HG02970 (cell line): Measurements from ENCODE around the gene CAMSAP2.

Experiments
- ATAC-seq: cut with Tn5 transposase; IDR thresholded peaks from one replicate; pipeline ENCODE4 v1.9.1; 2021; ENCODE audit warnings: mild to moderate bottlenecking, moderate library complexity, moderate number of reproducible peaks; ENCODE audit not compliant: unreplicated experiment, low FRiP score

Gene CAMSAP2

DNA sequence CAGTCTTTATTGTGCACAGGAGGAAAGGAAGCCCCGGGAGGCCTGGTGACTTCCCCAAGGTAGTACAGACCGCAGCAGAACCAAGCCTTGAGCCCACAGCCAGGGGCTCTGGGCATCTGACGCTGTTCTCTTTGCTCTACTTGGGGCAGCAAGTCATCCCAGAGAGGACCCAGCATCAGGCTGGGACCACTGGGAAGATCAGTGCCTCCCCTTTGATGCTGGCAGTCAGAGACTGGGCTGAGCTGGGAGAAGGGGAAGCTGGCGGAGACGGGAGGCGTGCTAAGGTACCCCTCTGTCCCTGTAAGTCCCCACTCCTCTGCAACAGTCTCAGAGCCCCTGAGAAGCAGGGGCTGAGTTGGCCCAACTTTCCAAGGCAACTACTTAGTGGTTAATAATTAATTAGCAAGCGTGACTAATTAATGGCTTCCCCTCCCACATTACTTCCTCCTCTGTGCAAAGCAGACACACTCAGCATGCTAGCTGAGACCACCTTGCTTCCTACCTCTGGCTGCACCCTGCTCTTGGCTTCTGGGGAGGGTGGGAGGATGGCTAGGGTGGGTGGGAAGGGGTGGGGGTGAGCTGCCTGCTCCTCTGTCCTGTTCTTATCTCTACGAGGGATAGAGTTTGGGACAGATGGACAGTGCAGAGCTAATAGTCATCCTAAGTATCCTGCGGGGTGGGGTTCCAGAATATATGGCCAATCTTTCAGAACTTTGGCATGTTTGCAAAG lies 157.3 kb downstream of the CAMSAP2 start:
- ATAC-seq, result no peak

DNA sequence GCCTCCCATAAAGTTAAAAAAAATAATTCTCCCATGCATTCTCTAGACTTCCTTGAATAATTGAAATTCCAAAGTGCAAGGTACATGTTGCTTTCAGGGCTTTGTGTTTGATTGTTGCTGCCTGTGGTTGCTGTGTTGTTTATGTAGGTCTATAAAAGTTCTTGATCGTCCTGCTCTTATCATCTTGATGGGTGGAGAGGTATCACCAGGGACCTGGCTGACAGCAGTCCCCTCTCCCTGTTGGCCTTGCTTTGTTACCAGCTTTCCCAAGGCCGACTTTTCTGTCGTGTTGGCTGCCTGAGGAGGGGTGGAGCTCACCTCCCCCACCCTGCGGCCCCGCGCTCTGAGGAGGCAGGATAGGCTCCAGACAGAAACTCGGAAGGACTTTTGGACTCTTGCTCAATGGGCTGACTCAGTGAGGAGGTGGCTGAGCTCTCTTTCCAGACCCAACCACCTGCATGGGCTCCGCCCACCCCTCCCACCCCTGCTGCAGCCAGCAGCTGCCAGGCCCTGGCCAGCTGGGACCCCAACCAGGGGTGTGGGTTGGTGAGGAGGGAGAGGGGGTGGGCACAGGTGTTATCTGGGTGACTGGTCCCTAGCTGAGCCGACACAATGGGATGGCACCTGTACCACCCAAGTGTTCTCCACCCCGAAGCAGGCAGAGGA lies 158.0 kb downstream of the CAMSAP2 start:
- ATAC-seq, result no peak

DNA sequence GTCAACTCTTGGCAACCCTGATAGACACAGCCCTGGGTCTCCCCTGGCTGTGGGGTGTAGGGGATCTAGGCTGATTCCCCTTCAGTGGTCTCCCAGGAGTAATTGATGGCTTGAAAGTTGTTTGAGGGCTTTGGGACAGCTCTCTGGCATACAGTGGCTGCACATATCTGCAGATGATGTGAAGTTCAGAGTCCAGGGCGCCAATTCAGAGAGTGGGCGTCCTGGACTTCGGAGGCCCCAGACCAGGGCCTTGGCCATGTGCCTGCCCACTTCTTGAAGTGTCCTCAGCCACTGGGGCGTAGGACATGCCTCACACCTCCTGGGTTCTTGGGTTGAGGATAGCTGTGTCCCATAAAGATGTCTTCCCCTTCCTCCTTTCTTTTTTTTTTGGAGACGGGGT lies 158.6 kb downstream of the CAMSAP2 start:
- ATAC-seq, result no peak

DNA sequence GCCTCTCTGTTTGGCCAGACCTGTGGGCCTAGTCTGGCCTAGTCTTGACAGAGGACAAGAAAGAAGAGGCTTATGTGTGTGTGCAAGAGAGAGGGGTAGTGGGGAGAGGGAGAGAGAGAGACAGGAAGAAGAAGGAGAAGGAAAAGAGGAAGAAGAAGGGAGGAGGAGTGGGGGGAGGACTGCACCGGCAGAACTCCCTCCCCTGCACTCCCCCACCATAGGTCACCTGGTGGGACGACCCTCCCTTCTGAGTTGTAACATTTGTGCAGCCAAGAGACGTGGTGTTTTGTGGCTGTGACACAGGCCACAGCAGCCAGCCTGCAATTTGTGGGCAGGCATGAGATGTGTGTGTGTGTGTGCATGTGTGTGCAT lies 160.3 kb downstream of the CAMSAP2 start:
- ATAC-seq, result no peak

- no peak for ATAC-seq
Measured at GRCh38 chr1:200899451-200899915, 160.8 kb downstream of the CAMSAP2 start.

DNA sequence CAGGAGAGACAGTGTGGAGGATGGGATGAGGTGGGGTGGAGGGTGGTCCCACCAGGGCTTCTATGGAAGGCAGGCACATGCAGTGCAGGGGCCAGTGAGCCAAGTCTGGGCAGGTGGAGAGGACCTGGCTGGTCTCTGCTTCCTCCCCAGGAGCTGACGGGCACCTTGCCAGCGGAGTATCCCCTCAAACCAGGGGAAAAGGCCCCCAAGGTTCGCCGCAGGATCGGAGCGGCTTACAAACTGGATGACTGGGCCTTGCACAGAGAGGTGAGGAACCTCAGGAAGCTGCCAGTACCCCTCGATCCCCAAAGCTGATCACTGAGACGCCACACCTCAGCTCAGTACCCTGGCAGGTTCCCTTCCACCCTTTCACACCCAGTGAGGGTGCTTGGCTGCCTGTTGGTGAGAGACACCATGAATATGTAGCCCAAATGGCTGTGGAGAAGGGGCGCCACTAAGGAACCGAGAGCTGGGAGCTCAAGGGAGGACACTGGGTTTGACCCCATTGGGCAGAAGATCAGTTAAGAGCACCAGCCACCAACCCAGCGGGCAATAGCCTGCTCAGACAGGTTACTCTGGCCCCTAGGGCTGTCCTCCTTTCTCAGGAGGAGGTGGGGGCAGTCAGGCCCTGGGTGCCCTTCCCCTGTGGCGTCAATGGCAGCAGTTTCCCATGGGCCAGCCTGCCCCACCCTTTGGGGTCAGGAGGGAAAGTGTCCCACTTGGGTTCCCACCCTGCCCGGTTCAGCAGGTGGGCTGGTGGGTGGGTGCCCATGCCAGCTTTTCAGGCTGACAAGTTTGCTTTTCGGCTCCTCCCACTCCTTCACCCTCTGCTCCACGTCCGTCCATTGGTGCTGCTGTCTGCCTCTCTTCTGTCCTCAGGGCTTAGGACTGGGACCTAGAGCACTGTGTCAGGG lies 161.5 kb downstream of the CAMSAP2 start:
- ATAC-seq, result no peak

GRCh38 chr1:200900877-200901276 lies 162.2 kb downstream of the CAMSAP2 start:
- no peak for ATAC-seq

DNA sequence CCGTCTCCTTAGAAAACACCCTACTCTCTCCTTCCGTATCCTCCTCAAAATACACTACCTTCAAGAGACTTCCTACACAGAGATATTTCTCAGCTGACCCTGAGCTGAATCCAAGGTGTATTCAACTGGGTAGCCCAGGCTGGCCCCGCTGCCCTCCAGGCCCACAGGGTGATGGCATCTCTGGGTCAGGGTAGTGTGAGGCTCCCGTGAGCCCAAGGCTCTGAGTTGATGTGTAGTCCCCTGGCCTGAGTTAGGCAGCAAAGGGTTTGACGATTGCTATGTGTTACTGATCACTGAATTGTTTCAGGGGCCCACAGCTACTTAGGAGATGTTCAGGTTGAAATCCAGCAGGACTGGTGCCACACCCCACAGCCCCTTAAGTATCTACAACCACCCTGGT lies 162.7 kb downstream of the CAMSAP2 start:
- ATAC-seq, result no peak

- ATAC-seq, result no peak
Measured at GRCh38 chr1:200901796-200902444, 163.2 kb downstream of the CAMSAP2 start.

DNA sequence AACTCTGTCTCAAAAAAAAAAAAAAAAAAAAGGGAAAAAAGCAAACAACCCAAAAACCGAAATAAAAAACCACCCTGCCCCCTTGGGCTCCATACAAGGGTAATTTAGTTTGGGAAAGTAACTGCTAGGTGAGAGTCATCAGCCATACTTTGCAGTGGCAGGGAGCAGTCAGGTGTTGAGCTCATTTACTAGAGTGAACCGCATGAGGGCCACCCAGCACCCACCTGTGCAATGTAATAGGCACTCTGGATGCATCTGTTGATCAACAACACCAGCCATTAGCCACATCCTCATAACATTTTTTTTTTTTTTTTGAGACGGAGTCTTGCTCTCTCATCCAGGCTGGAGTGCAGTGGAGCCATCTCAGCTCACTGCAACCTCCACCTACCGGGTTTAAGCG lies 165.1 kb downstream of the CAMSAP2 start:
- no peak for ATAC-seq

GRCh38 chr1:200904772-200905171 lies 166.1 kb downstream of the CAMSAP2 start:
- ATAC-seq, result no peak

- no peak for ATAC-seq
Measured at GRCh38 chr1:200905411-200906052, 166.8 kb downstream of the CAMSAP2 start.

DNA sequence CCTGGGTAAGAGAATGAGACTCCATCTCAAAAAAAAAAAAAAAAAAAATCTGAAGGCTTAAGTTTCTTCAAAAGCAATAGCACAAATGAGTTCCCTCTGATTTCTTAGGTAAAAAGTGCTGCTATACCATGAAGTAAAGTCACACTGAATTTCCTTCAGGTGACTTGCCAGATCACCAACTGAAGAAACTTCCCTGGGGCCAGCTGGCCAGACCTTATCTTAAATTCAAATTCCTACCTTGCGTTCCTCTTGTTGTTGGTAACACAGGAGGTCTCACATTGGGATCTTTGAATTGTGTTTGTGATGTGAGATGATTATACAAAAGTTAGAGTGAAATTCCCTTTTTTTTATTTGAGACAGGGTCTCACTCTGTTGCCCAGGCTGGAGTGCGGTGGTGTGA lies 167.8 kb downstream of the CAMSAP2 start:
- no peak for ATAC-seq

DNA sequence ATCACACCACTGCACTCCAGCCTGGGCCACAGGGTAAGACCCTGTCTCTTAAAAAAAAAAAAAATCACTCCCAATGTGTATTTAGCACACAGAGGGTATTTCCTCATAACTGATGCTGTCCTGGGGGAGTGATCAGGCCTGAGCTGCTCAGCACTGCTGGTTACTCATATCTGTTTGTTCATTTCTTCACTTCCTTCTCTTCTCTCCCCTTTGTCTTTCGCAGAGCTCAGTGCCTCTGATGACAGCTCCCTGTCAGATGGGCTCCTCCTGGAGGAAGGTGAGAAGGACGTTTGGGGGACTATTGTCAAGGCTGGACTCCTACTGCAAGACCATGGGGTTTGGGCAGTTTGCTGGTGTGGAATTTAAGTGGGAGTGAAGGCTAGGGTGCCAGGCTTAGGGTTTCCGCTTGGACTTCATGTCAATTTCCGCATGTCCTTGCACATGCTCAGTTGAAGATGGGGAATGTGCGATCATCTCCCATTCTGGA lies 169.0 kb downstream of the CAMSAP2 start:
- ATAC-seq, result peak; percentile 44

DNA sequence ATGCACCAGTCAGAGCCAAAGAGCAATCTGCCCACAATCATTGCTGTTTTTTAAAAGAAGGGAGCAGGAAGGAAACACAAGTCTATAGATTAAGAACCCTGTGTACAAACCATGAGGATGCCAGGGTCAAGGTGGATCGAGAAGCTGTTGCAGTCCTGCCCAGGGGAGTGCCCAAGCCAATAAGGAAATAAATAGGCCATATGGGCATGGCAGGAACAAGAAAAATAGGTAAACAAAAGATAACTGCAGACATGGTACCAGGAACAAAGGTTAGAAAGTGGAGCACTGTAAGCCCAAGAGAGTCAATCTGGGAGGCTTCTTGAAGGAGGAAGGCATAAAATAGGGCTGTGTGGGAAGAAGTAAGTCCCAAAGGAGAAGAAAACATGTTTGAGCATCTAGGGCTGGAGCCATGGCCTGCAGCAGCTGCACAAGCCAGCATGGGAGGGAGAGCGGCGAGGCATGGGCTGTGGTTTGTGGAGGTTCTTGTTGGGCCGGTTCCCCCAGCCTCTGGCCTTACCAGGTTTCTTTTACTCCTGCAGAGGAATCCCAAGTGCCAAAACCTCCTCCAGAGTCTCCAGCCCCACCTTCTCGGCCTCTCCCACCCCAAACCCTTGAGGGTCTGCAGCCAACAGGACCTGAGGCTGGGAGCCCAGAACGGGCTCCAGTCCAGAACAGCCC lies 169.6 kb downstream of the CAMSAP2 start:
- no peak for ATAC-seq

DNA sequence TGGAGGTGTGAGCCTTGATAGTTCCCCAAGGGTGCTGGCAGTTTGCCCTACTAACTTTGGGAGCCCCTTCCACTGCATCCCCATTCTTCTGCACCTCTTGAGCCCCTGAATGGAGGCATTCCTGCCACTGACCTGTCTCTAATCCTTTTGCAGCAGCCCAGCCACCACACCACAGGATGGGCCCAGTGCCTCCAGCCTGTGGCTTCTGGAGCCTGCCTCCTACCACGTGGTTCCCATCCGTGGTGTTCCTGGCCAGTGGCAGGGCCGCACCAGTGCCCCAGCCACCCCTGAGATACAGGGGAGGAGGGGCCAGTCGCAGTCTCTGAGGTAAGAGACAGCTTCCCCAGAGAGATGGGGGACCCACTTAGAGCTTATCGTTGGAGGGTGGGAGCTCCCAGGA lies 170.4 kb downstream of the CAMSAP2 start:
- peak; percentile 22 for ATAC-seq

- ATAC-seq, result peak; percentile 43
Measured at GRCh38 chr1:200909757-200910239, 171.1 kb downstream of the CAMSAP2 start.
